ENCODE data around the gene TRDN. TPM values are rescaled to one million over a fixed set of nuclear protein-coding genes. Genes with fewer than 3 reads are reported as not detected.

Gene TRDN
- total RNA-seq, 1 donor from 2014 or later = 0.06 TPM

- H3K79me2 ChIP-seq (ENCODE audit: low read depth) = no peaks in the 10 kb centered on the region
Measured at GRCh38 chr6:123201869-123202372, 434.8 kb downstream of the TRDN start.

GRCh38 chr6:123193298-123193697 is 443.5 kb downstream of the TRDN start:
- Histone ChIP-seq H3K27me3 (no peaks in the 10 kb centered on the region), H4K20me1 (ENCODE audit: low read depth) (no peaks in the 10 kb centered on the region), H3K27ac (no peak overlapping the region), H2AFZ (replicated peaks) (no peak overlapping the region), H3K4me3 (no peak overlapping the region), H3F3A (ENCODE audit: low read depth) (no peaks in the 10 kb centered on the region), H3K36me3 (no peaks in the 10 kb centered on the region), H3K79me2 (ENCODE audit: low read depth) (no peaks in the 10 kb centered on the region), H3K4me2 (no peak overlapping the region), H3K9ac (no peak overlapping the region), H3K9me3 (ENCODE audit: low read depth) (no peaks in the 10 kb centered on the region), H3K4me1 (no peaks in the 10 kb centered on the region)
- H3K27me3 Mint-ChIP-seq (ENCODE audit: insufficient read depth, low read depth) = no peaks in the 10 kb centered on the region
- TF ChIP-seq CTCF (IDR thresholded peaks at IDR 0.05) (no peak), EZH2 (IDR thresholded peaks at IDR 0.05) (no peak), EZH2phosphoT487 (IDR thresholded peaks at IDR 0.05) (no peak)
- no peaks in the 10 kb centered on the region for H3K4me1 Mint-ChIP-seq
- H3K36me3 Mint-ChIP-seq = no peaks in the 10 kb centered on the region
- no peak overlapping the region for H3K27ac Mint-ChIP-seq
- no peak for DNase-seq (ENCODE audit: low spot score)
- no peak overlapping the region for H3K4me3 Mint-ChIP-seq
- H3K9me3 Mint-ChIP-seq = no peaks in the 10 kb centered on the region

More at GRCh38 chr6:123201869-123202372, 434.8 kb downstream of the TRDN start:
- H3K4me1 ChIP-seq = peaks cover 9% of the 10 kb centered on the region
- H4K20me1 ChIP-seq (ENCODE audit: low read depth) = no peaks in the 10 kb centered on the region
- no peak overlapping the region for H3K27ac ChIP-seq
- no peak overlapping the region for H3K9ac ChIP-seq
- no peak overlapping the region for H2AFZ ChIP-seq (replicated peaks)
- Mint-ChIP-seq H3K27ac (no peak overlapping the region), H3K36me3 (no peaks in the 10 kb centered on the region), H3K9me3 (peaks cover 14% of the 10 kb centered on the region), H3K4me3 (no peak overlapping the region), H3K4me1 (no peaks in the 10 kb centered on the region), H3K27me3 (ENCODE audit: insufficient read depth, low read depth) (no peaks in the 10 kb centered on the region)
- no peaks in the 10 kb centered on the region for H3K27me3 ChIP-seq
- no peaks in the 10 kb centered on the region for H3F3A ChIP-seq (ENCODE audit: low read depth)
- no peak overlapping the region for H3K4me2 ChIP-seq
- TF ChIP-seq EZH2phosphoT487 (IDR thresholded peaks at IDR 0.05) (no peak), CTCF (IDR thresholded peaks at IDR 0.05) (no peak), EZH2 (IDR thresholded peaks at IDR 0.05) (no peak)
- no peak for DNase-seq (ENCODE audit: low spot score)
- no peak overlapping the region for H3K4me3 ChIP-seq
- no peaks in the 10 kb centered on the region for H3K9me3 ChIP-seq (ENCODE audit: low read depth)
- no peaks in the 10 kb centered on the region for H3K36me3 ChIP-seq

GRCh38 chr6:123189816-123190215 is 446.9 kb downstream of the TRDN start:
- Histone ChIP-seq H3K4me2 (no peak overlapping the region), H2AFZ (replicated peaks) (no peak overlapping the region), H4K20me1 (ENCODE audit: low read depth) (no peaks in the 10 kb centered on the region), H3K9me3 (ENCODE audit: low read depth) (no peaks in the 10 kb centered on the region), H3F3A (ENCODE audit: low read depth) (no peaks in the 10 kb centered on the region), H3K9ac (no peak overlapping the region), H3K4me1 (no peaks in the 10 kb centered on the region), H3K4me3 (no peak overlapping the region), H3K27me3 (no peaks in the 10 kb centered on the region), H3K27ac (no peak overlapping the region), H3K36me3 (no peaks in the 10 kb centered on the region), H3K79me2 (ENCODE audit: low read depth) (no peaks in the 10 kb centered on the region)
- peaks cover 2% of the 10 kb centered on the region for H3K27me3 Mint-ChIP-seq (ENCODE audit: insufficient read depth, low read depth)
- no peaks in the 10 kb centered on the region for H3K4me1 Mint-ChIP-seq
- no peak overlapping the region for H3K27ac Mint-ChIP-seq
- H3K36me3 Mint-ChIP-seq = no peaks in the 10 kb centered on the region
- TF ChIP-seq CTCF (IDR thresholded peaks at IDR 0.05) = no peak
- TF ChIP-seq EZH2 (IDR thresholded peaks at IDR 0.05) = no peak
- H3K4me3 Mint-ChIP-seq = no peak overlapping the region
- no peaks in the 10 kb centered on the region for H3K9me3 Mint-ChIP-seq
- no peak for DNase-seq (ENCODE audit: low spot score)
